Adrenal gland (tissue), 12 donors: ENCODE data around the gene BATF. TPM values are rescaled to one million over a fixed set of nuclear protein-coding genes. Genes with fewer than 3 reads are reported as not detected.
A peak's percentile ranks its signal among the peaks of the same experiment; 100 is the strongest.

Source experiments
- DNase-seq, 7 donors: peaks; one replicate each; pipeline ENCODE4 v3.0.0-alpha.2; 2019 to 2020
- H3K27ac ChIP-seq, 5 donors: fragments of 200-600 bp; sonication (generic) in 4 of 5; 1 replicate in 3 of 5; 2 replicates in 2 of 5; pipeline versions ENCODE4 v1.5.1 to v1.8.0; 2016 to 2020; ENCODE audit warnings: mild to moderate bottlenecking in 1 of 5
- H3K27me3 ChIP-seq: fragments of 200-600 bp; 2 replicates; pipeline ENCODE4 v1.8.0; 2021
- H3K36me3 ChIP-seq, 2 donors: fragments of 200-600 bp; replicated peaks in 1 of 2; 1 replicate in 1 of 2; 2 replicates in 1 of 2; pipeline versions ENCODE4 v1.5.1 to v1.8.0; 2018 to 2022
- H3K4me1 ChIP-seq, 2 donors: fragments of 200-600 bp; replicated peaks in 1 of 2; 1 replicate in 1 of 2; 2 replicates in 1 of 2; pipeline versions ENCODE4 v1.5.1 to v1.8.0; 2018 to 2021
- H3K4me3 ChIP-seq, 4 donors: fragments of 200-600 bp; sonication (generic) in 3 of 4; one replicate each; pipeline ENCODE4 v1.5.1; 2016 to 2018
- H3K9me3 ChIP-seq, 3 donors: fragments of 200-600 bp; sonication (generic) in 1 of 3; replicated peaks in 1 of 3; 1 replicate in 2 of 3; 2 replicates in 1 of 3; pipeline versions ENCODE4 v1.5.1 to v1.8.0; 2016 to 2021
- CTCF ChIP-seq, 6 experiments: fragments of 450-650 bp in 4 of 6; fragments of 200-600 bp in 2 of 6; sonication (generic) in 1 of 6; IDR thresholded peaks; 1 replicate in 5 of 6; 2 replicates in 1 of 6; pipeline versions ENCODE4 v1.5.1 to v1.8.0; 2016 to 2021; ENCODE audit warnings: antibody characterized with exemption in 6 of 6, mild to moderate bottlenecking in 2 of 6, moderate library complexity in 1 of 6
- POLR2A ChIP-seq, 2 donors: fragments of 450-650 bp; IDR thresholded peaks; one replicate each; pipeline ENCODE4 v1.6.1; 2017; ENCODE audit warnings: antibody characterized with exemption in 2 of 2, mild to moderate bottlenecking in 2 of 2, moderate library complexity in 1 of 2
- WGBS, 4 donors: extraction: QIAGEN DNeasy Blood & Tissue Kit in 2 of 4; methylation state at CpG; one replicate each; pipeline versions ENCODE4 v1.1.5 to v1.1.7; 2013 to 2017; 5-methylcytosine and 5-hydroxymethylcytosine counted together
- intact Hi-C, 2 donors: fragments of 100-400 bp; cut with DNase I; formaldehyde crosslinking; loops; one replicate each; pipeline versions ENCODE4 v1.14.1 to v1.15.0; 2022 to 2023
- polyA plus RNA-seq, 3 donors: library from polyadenylated mRNA; stranded (reverse); fragments of 200-250 nt in 2 of 3; fragments of 350-450 nt in 1 of 3; fragmentation: Illumina TruSeq in 1 of 3; extraction: RNeasy Lipid Tissue Mini Kit (QIAGEN cat#74804) in 1 of 3; gene quantifications; one replicate each; pipeline ENCODE4 v1.2.3, GENCODE V29; 2013 to 2014
- total RNA-seq, 9 donors: library from RNA; depleted of rRNA in 4 of 9; stranded (reverse); fragments of >200 nt in 4 of 9; fragments of 120-200 nt in 1 of 9; fragmentation: NEBNext Ultra II Directional in 1 of 9; extraction: Animal tissue kit (Norgen Biotek cat#: 25700) in 1 of 9; gene quantifications; one replicate each; pipeline versions ENCODE4 v1.1.0 to v1.2.4, GENCODE V29; 2013 to 2023
- donor health status: healthy with polysubstance abuse.
- donor health status: Bipolar disorder and iron deficiency.
- donor health status: DM: yes; HTN: yes; CAD: no.
- donor health status: DM: no; HTN: no; CAD: no.
- donor health status: DM: no; HTN: no; CAD: no.
- donor health status: DM: yes; HTN: yes; CAD: no.

The BATF gene
- total and polyA plus RNA-seq, 12 donors, result 0.64 to 11.4 (median 2.8) TPM

GRCh38 chr14:75487155-75487671, 35.1 kb upstream of the BATF start:
- Histone ChIP-seq H3K27ac (no peak overlapping the region), H3K36me3 (no peaks in the 10 kb centered on the region), H3K27me3 (no peaks in the 10 kb centered on the region), H3K4me1 (no peaks in the 10 kb centered on the region), H3K4me3 (no peak overlapping the region), H3K9me3 (no peaks in the 10 kb centered on the region)
- TF ChIP-seq POLR2A (IDR thresholded peaks at IDR 0.05) (no peak), CTCF (IDR thresholded peaks at IDR 0.05) (no peak)
- no peak for DNase-seq
- 72 to 75% (median 73%) methylated on average over 7 of the region's 7 CpGs for WGBS, 4 donors
- intact Hi-C loops, result loop anchor here (5.0 kb wide), 2 partner anchors 175 to 180 kb away; no protein-coding TSS in a partner anchor

GRCh38 chr14:75489480-75489837, 32.8 kb upstream of the BATF start:
- H3K4me3 ChIP-seq, result no peak overlapping the region
- H3K27ac ChIP-seq, result no peak overlapping the region
- intact Hi-C loops, result loop anchor here (5.0 kb wide), 2 partner anchors 177 to 182 kb away; no protein-coding TSS in a partner anchor
- H3K9me3 ChIP-seq, result no peaks in the 10 kb centered on the region
- H3K36me3 ChIP-seq, result no peaks in the 10 kb centered on the region
- TF ChIP-seq CTCF (IDR thresholded peaks at IDR 0.05), result no peak
- TF ChIP-seq POLR2A (IDR thresholded peaks at IDR 0.05), result no peak
- H3K4me1 ChIP-seq, result no peaks in the 10 kb centered on the region
- no peaks in the 10 kb centered on the region for H3K27me3 ChIP-seq
- 71 to 85% (median 81%) methylated on average over 6 of the region's 6 CpGs for WGBS, 4 donors
- peak in 1 of 7 donors; percentile 47 for DNase-seq

- peak in 1 of 7 donors; percentile 28 for DNase-seq
- no peaks in the 10 kb centered on the region for H3K9me3 ChIP-seq
- no peaks in the 10 kb centered on the region for H3K27me3 ChIP-seq
- TF ChIP-seq POLR2A (IDR thresholded peaks at IDR 0.05) (no peak), CTCF (IDR thresholded peaks at IDR 0.05) (no peak)
- no peak overlapping the region for H3K27ac ChIP-seq
- H3K4me1 ChIP-seq, result peaks cover 0 to 6% of the 10 kb centered on the region in 2 donors
- H3K4me3 ChIP-seq, result no peak overlapping the region
- intact Hi-C loops, result loop anchor here in 1 of 2 donors (10.0 kb wide), 1 partner anchor 357 kb away; no protein-coding TSS in a partner anchor
- WGBS, 4 donors, result 82 to 87% (median 85%) methylated on average over 14 of the region's 14 CpGs
- H3K36me3 ChIP-seq, result no peaks in the 10 kb centered on the region
Measured at GRCh38 chr14:75491376-75491978, 30.8 kb upstream of the BATF start.

GRCh38 chr14:75492832-75493591, 29.3 kb upstream of the BATF start:
- no peak overlapping the region for H3K4me3 ChIP-seq
- no peaks in the 10 kb centered on the region for H3K27me3 ChIP-seq
- H3K27ac ChIP-seq, result no peak overlapping the region
- intact Hi-C loops, result loop anchor here in 1 of 2 donors (10.0 kb wide), 1 partner anchor 358 kb away; no protein-coding TSS in a partner anchor
- WGBS, 4 donors, result 90 to 93% (median 92%) methylated on average over 9 of the region's 9 CpGs
- TF ChIP-seq CTCF (IDR thresholded peaks at IDR 0.05), result no peak
- no peak for TF ChIP-seq POLR2A (IDR thresholded peaks at IDR 0.05)
- H3K9me3 ChIP-seq, result no peaks in the 10 kb centered on the region
- H3K4me1 ChIP-seq, result peaks cover 0 to 6% of the 10 kb centered on the region in 2 donors
- H3K36me3 ChIP-seq, result no peaks in the 10 kb centered on the region
- DNase-seq, result peak in 1 of 7 donors; percentile 30
